Keratinocyte (primary cell): ENCODE data around the gene PRKAG2.

Experiments
- CTCF ChIP-seq, 3 experiments: IDR thresholded peaks in 1 of 3; conservative IDR thresholded peaks in 1 of 3; optimal IDR thresholded peaks in 1 of 3; 2 replicates in 2 of 3; 3 replicates in 1 of 3; pipeline versions ENCODE3 to v1.5.1; 2011; ENCODE audit warnings: low read length in 3 of 3, mild to moderate bottlenecking in 3 of 3, moderate library complexity in 2 of 3, control low read depth in 1 of 3, inconsistent platforms in 1 of 3; ENCODE audit not compliant: insufficient read depth in 2 of 3; ENCODE audit errors: extremely low read depth in 1 of 3
- EZH2 ChIP-seq: IDR thresholded peaks from one replicate; pipeline ENCODE4 v1.6.1; 2012; ENCODE audit warnings: inconsistent platforms, mild to moderate bottlenecking, low read length, moderate library complexity

GRCh38 chr7:151637781-151638261, 239.1 kb downstream of the PRKAG2 start:
- TF ChIP-seq CTCF (optimal IDR thresholded peaks at IDR 0.05 in 1 of 3, IDR thresholded peaks at IDR 0.05 in 1 of 3, conservative IDR thresholded peaks at IDR 0.05 in 1 of 3; ENCODE audit: extremely low read depth in 1 of 3, insufficient read depth in 2 of 3, low read length in 3 of 3) (no peak), EZH2 (no peak)
